ENCODE measurements around the gene PEAK1.

GRCh38 chr15:77402740-77403379, 17.0 kb downstream of the PEAK1 start:
- TF ChIP-seq CTCF (conservative IDR thresholded peaks at IDR 0.05) (no peak), ZFX (IDR thresholded peaks at IDR 0.05) (no peak)
